ENCODE measurements around the gene AQP12B.
"Not testable (repeated sequence)": the region's sequence is repeated elsewhere in the genome, so short reads cannot be mapped to it uniquely, and the experiment has no call there.

Gene AQP12B

GRCh38 chr2:240683329-240683979 is 769 bp upstream of the AQP12B start:
- not testable (repeated sequence) for DNase-seq

DNA sequence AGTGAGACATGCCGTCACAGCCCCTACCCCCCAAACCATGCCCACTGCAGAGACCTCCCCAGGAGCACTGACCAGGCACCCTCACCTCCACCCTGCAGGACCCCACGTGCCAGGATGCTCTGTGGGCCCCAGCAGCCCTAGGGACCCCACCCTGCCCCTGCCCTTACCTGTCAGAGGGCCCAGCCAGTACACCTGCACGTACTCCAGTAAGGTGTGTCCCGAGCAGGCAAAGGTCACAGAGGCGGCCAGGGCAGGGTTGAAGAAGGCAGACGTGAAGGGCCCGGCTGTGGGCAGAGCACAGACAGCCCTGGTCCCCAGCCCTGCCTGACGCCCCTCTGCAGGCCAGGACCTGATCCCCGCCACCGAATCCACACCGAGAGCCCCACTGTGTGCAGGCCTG is 2.5 kb downstream of the AQP12B start:
- not testable (repeated sequence) for DNase-seq

DNA sequence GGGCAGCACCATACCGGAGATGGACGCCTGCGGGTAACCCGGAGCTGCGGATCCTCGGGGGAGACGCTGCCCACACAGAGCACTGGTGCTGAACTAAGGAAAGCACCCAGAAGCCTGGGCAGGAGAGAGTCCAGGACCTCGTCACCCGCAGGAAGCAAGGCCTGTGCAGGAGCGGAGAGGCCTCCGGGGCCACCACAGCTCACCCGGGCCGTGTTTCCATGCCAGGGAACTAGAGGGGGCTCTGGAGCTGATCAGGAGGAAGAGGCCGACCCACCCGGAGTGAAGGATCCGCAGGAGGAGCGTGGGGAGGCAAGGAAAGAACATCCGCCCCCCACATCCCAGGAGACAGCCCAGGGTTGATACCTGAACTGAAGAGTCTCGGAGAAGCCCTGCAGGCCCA is 3.8 kb downstream of the AQP12B start:
- not testable (repeated sequence) for DNase-seq

- DNase-seq, result not testable (repeated sequence)
Observed at GRCh38 chr2:240678043-240678442, 4.6 kb downstream of the AQP12B start.

GRCh38 chr2:240675345-240675744 is 7.3 kb downstream of the AQP12B start:
- not testable (repeated sequence) for DNase-seq

DNA sequence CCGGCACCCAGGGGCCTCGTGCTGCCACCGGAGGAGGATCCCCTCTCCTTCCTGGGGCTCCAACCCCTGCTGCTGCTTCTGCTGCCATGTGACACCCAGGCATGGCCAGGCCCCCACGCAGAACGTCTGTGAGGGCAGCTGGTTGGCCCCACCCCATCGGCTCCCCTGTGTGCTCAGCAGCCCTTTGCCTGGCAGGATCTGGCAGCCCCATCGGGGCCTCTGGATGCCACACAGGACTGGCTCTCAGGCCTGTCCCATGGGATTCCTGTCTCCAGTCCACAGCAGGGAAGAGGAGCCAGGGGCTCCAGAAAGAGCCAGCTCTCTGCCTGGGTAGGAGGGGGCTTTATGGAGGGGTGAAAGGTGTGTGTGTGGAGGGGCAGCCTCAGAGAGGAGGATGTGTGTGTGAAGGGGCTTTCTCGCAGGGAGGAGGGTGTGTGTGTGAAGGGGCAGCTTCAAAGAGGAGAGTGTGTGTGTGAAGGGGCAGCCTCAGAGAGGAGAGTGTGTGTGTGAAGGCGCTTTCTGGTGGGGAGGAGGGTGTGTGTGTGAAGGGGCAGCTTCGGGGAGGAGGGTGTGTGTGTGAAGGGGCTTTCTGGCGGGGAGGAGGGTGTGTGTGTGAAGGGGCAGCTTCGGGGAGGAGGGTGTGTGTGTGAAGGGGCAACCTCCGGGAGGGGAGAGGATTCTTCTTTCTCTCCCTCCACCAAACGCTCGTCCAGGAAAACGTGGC is 8.1 kb downstream of the AQP12B start:
- DNase-seq, result not testable (repeated sequence)

- no peak for DNase-seq
Observed at GRCh38 chr2:240672701-240673190, 9.9 kb downstream of the AQP12B start.

- DNase-seq, result no peak
Observed at GRCh38 chr2:240672076-240672700, 10.5 kb downstream of the AQP12B start.

- no peak for DNase-seq
Observed at GRCh38 chr2:240670950-240671349, 11.7 kb downstream of the AQP12B start.

- no peak for DNase-seq
Observed at GRCh38 chr2:240670402-240670801, 12.3 kb downstream of the AQP12B start.

DNA sequence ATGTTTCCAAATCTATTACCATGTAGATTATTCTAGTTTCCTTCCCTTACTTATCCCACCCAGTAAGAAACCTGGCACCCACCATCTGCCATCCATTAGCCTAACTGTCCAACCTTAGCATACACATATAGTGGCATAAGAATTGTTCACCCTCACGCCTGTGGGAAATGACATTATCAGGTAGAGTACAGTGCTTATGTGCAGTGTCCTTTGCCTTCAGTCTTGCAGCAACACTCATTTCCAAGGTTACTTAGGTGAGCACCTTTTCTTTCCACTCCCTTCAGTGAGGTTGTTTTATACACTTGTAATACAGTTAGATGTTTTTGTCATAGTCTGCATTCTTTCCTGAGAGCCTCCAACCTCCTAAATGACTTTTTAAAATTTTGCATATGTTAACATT is 18.1 kb downstream of the AQP12B start:
- no peak for DNase-seq

GRCh38 chr2:240663546-240664190 is 19.0 kb downstream of the AQP12B start:
- DNase-seq, result no peak

DNA sequence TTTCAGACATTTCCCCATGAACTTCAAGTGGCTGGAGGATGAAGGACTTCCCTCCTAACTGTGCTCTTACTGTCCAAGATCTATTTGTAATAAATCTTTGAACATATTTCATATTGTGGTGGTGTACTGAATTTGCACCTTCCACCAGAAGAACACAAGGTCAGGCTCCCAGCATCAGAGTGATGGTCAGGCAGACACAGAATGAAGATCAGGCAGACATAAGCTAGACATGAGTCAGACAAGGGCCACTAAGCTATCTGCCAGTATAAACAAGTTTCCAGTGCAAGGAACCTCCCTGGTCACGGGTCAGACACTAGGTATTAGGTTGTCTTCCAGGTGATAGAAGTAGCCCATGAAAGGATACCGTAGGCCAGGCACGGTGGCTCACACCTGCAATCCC is 20.0 kb downstream of the AQP12B start:
- DNase-seq, result no peak

- not testable (repeated sequence) for DNase-seq
Observed at GRCh38 chr2:240659883-240660282, 22.8 kb downstream of the AQP12B start.

DNA sequence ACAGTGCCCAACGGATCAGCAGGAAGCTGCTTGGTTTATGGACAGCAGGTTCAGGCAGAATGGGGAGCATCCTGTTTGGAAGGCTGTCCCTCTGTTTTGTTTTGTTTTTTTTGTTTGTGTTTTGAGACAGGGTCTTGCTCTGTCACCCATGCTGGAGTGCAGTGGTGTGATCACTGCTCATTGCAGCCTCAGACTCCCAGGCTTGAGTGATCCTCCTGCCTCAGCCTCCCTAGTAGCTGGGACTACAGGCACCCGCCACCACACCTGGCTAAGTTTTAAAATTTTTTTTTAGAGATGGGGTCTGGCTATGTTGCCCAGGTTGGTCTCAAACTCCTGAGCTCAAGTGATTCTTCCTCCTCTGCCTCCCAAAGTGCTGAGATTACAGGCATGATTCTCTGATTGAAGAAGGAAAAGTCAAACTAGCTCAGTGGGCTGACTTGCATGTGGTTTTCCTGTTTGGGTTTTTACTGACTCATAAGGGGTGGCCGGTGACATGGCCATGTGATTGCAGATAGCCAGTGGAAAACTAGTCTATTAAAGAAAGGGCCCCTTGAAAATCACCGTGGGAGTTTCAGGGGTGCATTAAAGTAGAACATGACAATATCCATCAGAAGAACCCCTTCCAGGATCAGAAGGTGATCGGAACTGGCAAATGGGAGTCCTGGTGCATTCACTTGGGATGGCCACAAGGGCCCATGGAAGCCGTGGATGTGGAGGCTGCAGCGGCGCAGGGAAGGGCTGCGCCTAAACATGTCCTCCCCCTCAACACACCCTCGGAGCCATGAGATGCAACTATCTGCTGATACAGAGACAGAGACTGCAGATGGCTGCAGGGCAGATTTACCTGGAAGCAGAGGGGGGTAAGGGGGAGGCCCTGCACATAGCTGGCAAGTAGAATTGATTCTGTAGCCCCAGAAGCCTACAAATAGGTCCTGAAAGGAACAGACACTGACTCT is 26.5 kb downstream of the AQP12B start:
- DNase-seq, result no peak

DNA sequence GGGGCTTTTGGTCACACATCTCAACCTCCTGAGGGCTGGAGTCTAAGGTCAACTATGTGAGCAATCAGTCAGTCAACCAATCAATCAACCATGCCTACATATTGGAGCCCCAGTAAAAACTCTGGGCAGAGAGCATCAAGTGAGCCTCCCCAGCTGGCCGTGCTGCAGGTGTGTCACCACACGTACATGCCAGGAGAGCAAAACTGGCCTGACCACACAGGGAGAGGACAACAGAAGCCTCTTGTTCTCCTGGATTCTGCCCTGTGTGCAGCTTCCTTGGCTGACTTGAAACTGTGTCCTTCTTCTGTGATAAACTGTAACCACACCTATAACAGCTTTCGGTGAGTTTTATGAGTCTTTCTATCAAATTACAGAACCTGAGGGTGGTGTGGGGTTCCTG is 31.5 kb downstream of the AQP12B start:
- no peak for DNase-seq

DNA sequence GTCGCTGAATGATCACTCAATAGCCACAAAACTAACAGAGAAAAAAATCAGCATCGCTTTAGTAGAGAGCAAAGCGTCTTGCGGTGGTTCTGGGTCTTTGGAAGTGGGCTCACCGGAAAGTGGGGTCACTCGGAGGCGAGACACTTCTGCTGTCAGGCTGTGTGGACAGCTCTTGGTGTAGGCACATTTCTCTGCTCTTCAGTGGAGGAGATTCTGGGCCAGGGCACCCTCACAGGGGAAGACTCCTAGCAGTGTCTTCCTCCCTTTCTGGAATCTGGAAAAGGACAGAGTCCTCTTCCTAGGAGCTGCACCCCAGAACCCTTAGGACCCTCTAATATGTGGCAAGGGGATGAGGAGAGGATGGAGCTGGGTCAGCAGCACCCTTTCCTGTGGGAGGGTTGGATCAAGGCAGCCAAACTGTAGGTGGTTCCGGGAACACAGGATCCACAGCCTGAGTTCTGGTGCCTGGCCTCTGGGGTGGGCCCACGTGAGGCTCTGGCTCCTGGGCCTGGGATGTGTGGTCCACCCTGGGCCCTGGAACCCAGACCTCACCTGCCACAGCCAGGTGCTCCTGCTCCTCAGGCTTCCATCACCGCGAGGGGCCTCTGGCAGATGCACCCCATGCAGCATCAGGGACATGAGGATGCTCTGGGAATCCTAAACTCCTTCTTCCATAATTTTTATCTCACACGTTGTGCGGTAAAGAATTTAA is 32.3 kb downstream of the AQP12B start:
- DNase-seq, result no peak

- no peak for DNase-seq
Observed at GRCh38 chr2:240649331-240649730, 33.4 kb downstream of the AQP12B start.

DNA sequence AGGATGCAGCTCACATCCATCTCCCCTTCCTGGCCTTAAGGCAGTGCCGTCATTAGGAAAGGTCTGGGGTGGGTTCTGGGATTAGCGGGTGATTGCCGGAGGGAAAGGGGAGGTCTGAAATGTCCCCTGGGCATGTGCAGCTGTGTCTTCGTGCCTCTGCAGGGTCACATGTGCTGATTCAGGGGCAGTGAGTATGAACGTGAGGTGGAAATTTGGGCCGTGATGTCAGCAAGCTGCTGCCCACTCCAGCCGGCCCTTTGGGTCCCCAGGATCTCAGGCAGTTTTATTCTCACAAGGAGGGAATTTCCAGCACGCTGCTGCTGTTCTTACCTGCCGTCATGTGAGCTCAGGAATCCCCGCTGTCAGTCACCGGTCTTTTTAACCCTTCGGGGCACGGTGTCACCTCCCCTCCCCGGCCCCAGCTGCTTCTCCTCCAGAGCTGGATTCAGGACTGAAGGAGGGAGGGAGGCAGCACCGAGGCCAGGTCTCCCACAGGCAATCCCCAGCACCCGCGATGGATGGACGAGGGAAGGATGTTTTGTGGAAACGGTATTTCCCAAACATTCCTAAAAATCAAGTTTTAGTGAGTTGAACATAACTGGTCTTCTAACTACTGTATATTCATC is 33.9 kb downstream of the AQP12B start:
- no peak for DNase-seq

DNA sequence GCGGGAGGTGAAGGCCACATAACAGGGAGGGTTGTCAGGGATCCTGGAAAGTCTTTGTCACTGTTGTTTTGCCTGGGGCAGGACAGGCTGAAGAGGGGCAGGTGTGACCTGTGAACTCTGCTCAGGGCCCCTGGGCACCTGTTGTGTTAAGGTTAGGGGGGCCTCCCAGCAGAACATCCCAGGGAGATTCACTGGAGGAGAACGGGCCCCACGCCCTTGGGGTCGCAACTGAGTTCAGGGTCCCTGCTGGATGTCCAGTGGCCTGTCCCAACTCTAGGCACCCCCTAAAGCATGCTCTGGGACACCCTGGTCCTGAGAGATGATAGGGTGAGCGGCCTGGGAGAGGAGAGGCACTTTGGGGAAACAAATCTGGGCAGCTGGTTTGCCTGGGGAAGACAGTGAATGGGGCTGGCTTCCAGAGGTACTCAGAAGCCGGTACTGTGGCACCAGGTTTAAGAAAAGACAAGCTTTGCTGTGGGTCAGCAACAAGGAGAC is 34.5 kb downstream of the AQP12B start:
- DNase-seq, result no peak
